H1 (cell line): Measurements from ENCODE around the gene NDFIP2. TPM values are rescaled to one million over a fixed set of nuclear protein-coding genes. Genes with fewer than 3 reads are reported as not detected.

Experiments
- BCL11A ChIP-seq, 2 experiments: IDR thresholded peaks; one replicate each; pipeline ENCODE4 v1.6.1; 2011; ENCODE audit warnings: low read depth in 2 of 2, low read length in 2 of 2, mild to moderate bottlenecking in 2 of 2
- CTCF ChIP-seq, 3 experiments: IDR thresholded peaks; 1 replicate in 2 of 3; 2 replicates in 1 of 3; pipeline versions ENCODE4 v1.5.1 to v1.6.1; 2011; ENCODE audit warnings: low read length in 3 of 3, mild to moderate bottlenecking in 3 of 3, inconsistent platforms in 2 of 3, low read depth in 1 of 3, moderate library complexity in 1 of 3; ENCODE audit not compliant: insufficient read depth in 1 of 3; ENCODE audit errors: control extremely low read depth in 1 of 3
- TBP ChIP-seq: IDR thresholded peaks from 2 replicates; pipeline ENCODE4 v1.6.1; 2011; ENCODE audit warnings: low read depth, low read length, improper control_type of control experiment
- polyA plus RNA-seq, 7 experiments: library from polyadenylated mRNA; depleted of rRNA in 3 of 7; stranded (reverse) in 5 of 7; unstranded in 2 of 7; fragments of >200 nt in 5 of 7; fragments of 200-250 nt in 2 of 7; gene quantifications; 1 replicate in 5 of 7; 2 replicates in 1 of 7; 4 replicates in 1 of 7; pipeline versions ENCODE4 v1.2.1 to v1.2.3, GENCODE V29; 2011 to 2013; ENCODE audit warnings: missing spikeins in 2 of 7, mixed read lengths in 2 of 7
- total RNA-seq: library from RNA; stranded (reverse); fragmentation: NEBNext Ultra II Directional; extraction: Animal tissue kit (Norgen Biotek cat#: 25700); gene quantifications from 2 replicates; pipeline ENCODE4 v1.2.1, GENCODE V29; 2021

Gene NDFIP2
- total and polyA plus RNA-seq, 2 of the 8 experiments (the other 6 are each of a cell fraction or from before 2014, with no cell fraction given), result 11.1 to 32.9 TPM

DNA sequence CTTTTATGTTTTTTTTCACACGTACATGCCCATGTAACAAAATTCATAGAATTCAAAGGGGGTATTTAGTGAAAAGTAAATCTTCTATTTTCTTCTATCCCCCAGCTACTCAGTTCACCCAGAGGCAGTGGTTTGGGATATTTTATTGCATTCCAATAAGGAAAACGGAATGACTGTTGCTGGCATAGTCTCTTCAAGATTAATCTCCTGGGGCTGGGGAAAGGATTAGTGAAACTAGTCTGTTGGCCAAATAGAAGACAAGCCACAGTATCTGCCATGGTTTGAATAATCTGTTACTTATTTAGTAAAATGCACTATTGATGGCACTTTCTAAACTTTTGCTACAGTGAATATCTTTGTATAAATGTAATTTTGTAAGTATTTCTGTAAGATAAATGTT lies 122.0 kb downstream of the NDFIP2 start (continued):
- TF ChIP-seq CTCF (IDR thresholded peaks at IDR 0.05; ENCODE audit: control extremely low read depth in 1 of 3, insufficient read depth in 1 of 3, low read depth in 1 of 3, low read length in 3 of 3) (no peak), BCL11A (IDR thresholded peaks at IDR 0.05; ENCODE audit: low read depth in 2 of 2, low read length in 2 of 2) (no peak), TBP (no peak)
